GM19099 (cell line): ENCODE results near the gene PRTN3.

Experiments
- POLR2A ChIP-seq: IDR thresholded peaks from 3 replicates; pipeline ENCODE4 v1.6.1; 2011; ENCODE audit warnings: low read depth; ENCODE audit not compliant: insufficient read length; ENCODE audit errors: extremely low read depth

Gene PRTN3

GRCh38 chr19:821825-822503 lies 18.8 kb upstream of the PRTN3 start, which contains the start of gene PLPPR3:
PLPPR3 (minus strand) TSS chr19:821955; CDS start chr19:821559, 396 bp downstream.
- no peak for TF ChIP-seq POLR2A

- no peak for TF ChIP-seq POLR2A
These were observed 17.2 kb upstream of the PRTN3 start for GRCh38 chr19:823565-824121.

- TF ChIP-seq POLR2A = no peak
These were observed 15.9 kb upstream of the PRTN3 start for GRCh38 chr19:824885-825284.

GRCh38 chr19:825897-826644 lies 14.7 kb upstream of the PRTN3 start:
- TF ChIP-seq POLR2A = no peak

- no peak for TF ChIP-seq POLR2A
These were observed 13.5 kb upstream of the PRTN3 start for GRCh38 chr19:827314-827709.

GRCh38 chr19:827710-828321 lies 13.0 kb upstream of the PRTN3 start, which contains the start of gene AZU1:
AZU1 (plus strand) TSS chr19:827837; CDS start chr19:827847, 10 bp downstream.
- TF ChIP-seq POLR2A = no peak

- TF ChIP-seq POLR2A = no peak
These were observed 11.6 kb upstream of the PRTN3 start for GRCh38 chr19:829129-829758.

GRCh38 chr19:831407-832369 lies 9.1 kb upstream of the PRTN3 start:
- TF ChIP-seq POLR2A = no peak

GRCh38 chr19:834216-834615 lies 6.6 kb upstream of the PRTN3 start:
- no peak for TF ChIP-seq POLR2A

- no peak for TF ChIP-seq POLR2A
These were observed 5.5 kb upstream of the PRTN3 start for GRCh38 chr19:835210-835810.

GRCh38 chr19:843180-843835 lies 2.5 kb downstream of the PRTN3 start:
- no peak for TF ChIP-seq POLR2A

- TF ChIP-seq POLR2A = no peak
These were observed 3.2 kb downstream of the PRTN3 start for GRCh38 chr19:843836-844545.

- no peak for TF ChIP-seq POLR2A
These were observed 3.8 kb downstream of the PRTN3 start for GRCh38 chr19:844546-844971.
